Mammary epithelial cell (primary cell): ENCODE results near the gene BNIP2.

Experiments
- CTCF ChIP-seq, 2 donors: IDR thresholded peaks in 1 of 2; conservative IDR thresholded peaks in 1 of 2; 2 replicates each; pipeline ENCODE4 v1.5.1; 2011 to 2012; ENCODE audit warnings: inconsistent platforms in 2 of 2, low read length in 2 of 2, mild to moderate bottlenecking in 2 of 2, control low read depth in 1 of 2, low read depth in 1 of 2; ENCODE audit not compliant: insufficient read depth in 1 of 2; ENCODE audit errors: extremely low read depth in 1 of 2
- EZH2 ChIP-seq: IDR thresholded peaks from 2 replicates; pipeline ENCODE4 v1.6.1; 2012; ENCODE audit warnings: low read length, inconsistent platforms, borderline replicate concordance

GRCh38 chr15:59721411-59721810 lies 32.3 kb upstream of the BNIP2 start:
- no peak for TF ChIP-seq CTCF (conservative IDR thresholded peaks at IDR 0.05 in 1 of 2, IDR thresholded peaks at IDR 0.05 in 1 of 2; ENCODE audit: extremely low read depth in 1 of 2, insufficient read depth in 1 of 2, low read depth in 1 of 2, low read length in 2 of 2)
- TF ChIP-seq EZH2, result no peak
